Activated CD8-positive, alpha-beta T cell treated with anti-CD3 and anti-CD28 coated beads for 36 hours (primary cell): ENCODE measurements around the gene MLC1. TPM values are rescaled to one million over a fixed set of nuclear protein-coding genes. Genes with fewer than 3 reads are reported as not detected.

Source experiments
- ATAC-seq: fragments of 200-7000 bp; cut with Tn5 transposase; one replicate; pipeline ENCODE4 v1.10.0; 2021; ENCODE audit warnings: mild to moderate bottlenecking, moderate library complexity
- CTCF ChIA-PET: fragments of 350-600 bp; sonication (Branson Sonifier 250); formaldehyde crosslinking; loops from one replicate; lab custom pipeline; 2021; ENCODE audit warnings: antibody characterized with exemption; lab: Charles Lee
- POLR2A ChIA-PET: fragments of 350-600 bp; sonication (Branson Sonifier 250); formaldehyde crosslinking; loops from one replicate; lab custom pipeline; 2021; ENCODE audit warnings: antibody characterized with exemption; lab: Charles Lee
- DNase-seq: peaks from one replicate; pipeline ENCODE4 v3.0.0-alpha.2; 2020
- H3K27ac Mint-ChIP-seq: one replicate; pipeline ENCODE4 v1.8.0; 2021; ENCODE audit warnings: mild to moderate bottlenecking, mixed read lengths
- H3K27me3 Mint-ChIP-seq: one replicate; pipeline ENCODE4 v1.8.0; 2021; ENCODE audit warnings: mixed read lengths
- H3K36me3 Mint-ChIP-seq: one replicate; pipeline ENCODE4 v1.8.0; 2021; ENCODE audit warnings: low read depth, mixed read lengths
- H3K4me1 Mint-ChIP-seq: one replicate; pipeline ENCODE4 v1.8.0; 2021; ENCODE audit warnings: low read depth, mixed read lengths
- H3K4me3 Mint-ChIP-seq: one replicate; pipeline ENCODE4 v1.8.0; 2021; ENCODE audit warnings: mild to moderate bottlenecking, moderate library complexity, mixed read lengths
- H3K9me3 Mint-ChIP-seq: one replicate; pipeline ENCODE4 v1.8.0; 2021; ENCODE audit warnings: mixed read lengths
- intact Hi-C: fragments of 100-400 bp; cut with micrococcal nuclease; formaldehyde crosslinking; loops from one replicate; pipeline ENCODE4 v1.10.0; 2022
- total RNA-seq, 2 experiments: library from RNA; stranded (reverse); gene quantifications; one replicate each; pipeline ENCODE4 v1.2.3, GENCODE V29; 2021
- TF ChIP-seq, protein P1 (sequence below): fragments of 200-600 bp; IDR thresholded peaks from one replicate; pipeline ENCODE4 v1.8.0; 2022; ENCODE audit warnings: antibody characterized with exemption, mild to moderate bottlenecking

MLC1 gene
- total RNA-seq, 2 experiments from 2014 or later = 1.3 to 1.5 TPM

DNA sequence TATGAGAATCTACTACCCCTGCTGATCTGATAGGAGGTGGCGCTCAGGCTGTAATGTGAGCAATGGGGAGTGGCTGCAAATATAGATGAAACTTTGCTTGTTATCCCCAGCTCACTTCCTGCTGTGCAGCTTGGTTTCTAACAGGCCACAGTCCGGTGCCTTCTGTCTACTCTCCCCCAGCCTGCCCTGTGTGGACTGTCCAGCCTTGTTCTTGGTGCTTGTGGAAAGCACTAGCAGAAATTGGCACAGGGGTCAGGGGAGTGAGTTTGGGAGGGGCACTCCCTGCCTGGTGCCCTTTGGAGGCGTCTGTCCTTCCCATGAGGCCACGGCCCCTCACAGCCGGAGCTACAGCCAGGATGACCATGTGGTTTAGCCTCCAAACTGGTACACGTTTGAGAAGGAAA is 18.9 kb upstream of the MLC1 start:
- TF ChIP-seq, protein P1, sequence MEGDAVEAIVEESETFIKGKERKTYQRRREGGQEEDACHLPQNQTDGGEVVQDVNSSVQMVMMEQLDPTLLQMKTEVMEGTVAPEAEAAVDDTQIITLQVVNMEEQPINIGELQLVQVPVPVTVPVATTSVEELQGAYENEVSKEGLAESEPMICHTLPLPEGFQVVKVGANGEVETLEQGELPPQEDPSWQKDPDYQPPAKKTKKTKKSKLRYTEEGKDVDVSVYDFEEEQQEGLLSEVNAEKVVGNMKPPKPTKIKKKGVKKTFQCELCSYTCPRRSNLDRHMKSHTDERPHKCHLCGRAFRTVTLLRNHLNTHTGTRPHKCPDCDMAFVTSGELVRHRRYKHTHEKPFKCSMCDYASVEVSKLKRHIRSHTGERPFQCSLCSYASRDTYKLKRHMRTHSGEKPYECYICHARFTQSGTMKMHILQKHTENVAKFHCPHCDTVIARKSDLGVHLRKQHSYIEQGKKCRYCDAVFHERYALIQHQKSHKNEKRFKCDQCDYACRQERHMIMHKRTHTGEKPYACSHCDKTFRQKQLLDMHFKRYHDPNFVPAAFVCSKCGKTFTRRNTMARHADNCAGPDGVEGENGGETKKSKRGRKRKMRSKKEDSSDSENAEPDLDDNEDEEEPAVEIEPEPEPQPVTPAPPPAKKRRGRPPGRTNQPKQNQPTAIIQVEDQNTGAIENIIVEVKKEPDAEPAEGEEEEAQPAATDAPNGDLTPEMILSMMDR = no peak
- no peak overlapping the region for H3K27ac Mint-ChIP-seq
- POLR2A ChIA-PET = no interaction called here
- no peak overlapping the region for H3K4me3 Mint-ChIP-seq
- intact Hi-C loops = no loop called here
- peaks cover 1% of the 10 kb centered on the region for H3K27me3 Mint-ChIP-seq
- no peaks in the 10 kb centered on the region for H3K9me3 Mint-ChIP-seq
- no peak for DNase-seq
- H3K36me3 Mint-ChIP-seq = no peaks in the 10 kb centered on the region
- no peak for ATAC-seq
- peaks cover 14% of the 10 kb centered on the region for H3K4me1 Mint-ChIP-seq
- CTCF ChIA-PET = interaction anchor here (1.0 to 1.9 kb wide), 3 partner anchors 19 to 45 kb away, joined by 3 to 5 read pairs (median 4); partner anchors contain the start of gene MLC1

DNA sequence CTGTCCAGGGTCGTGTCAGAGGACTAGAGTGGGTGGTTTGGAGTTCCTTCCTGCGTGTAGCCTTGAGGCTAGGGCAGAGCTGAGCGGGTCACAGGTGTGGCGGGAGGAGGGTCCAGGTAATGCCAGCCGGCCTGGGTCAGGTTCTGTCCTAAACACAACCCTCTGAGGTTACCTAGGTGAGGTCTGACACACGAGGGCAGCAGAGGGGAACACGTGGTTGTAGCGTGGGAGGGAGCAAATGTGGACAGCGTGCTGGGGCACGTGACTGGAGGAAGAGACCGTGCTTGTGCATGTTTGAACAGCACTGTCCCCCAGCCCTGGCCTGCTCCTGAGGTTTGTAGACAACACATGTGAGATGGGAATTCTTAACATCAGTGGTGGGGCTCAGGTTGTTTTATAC is 17.7 kb upstream of the MLC1 start:
- ChIA-PET POLR2A (interaction anchor here (0.6 kb wide), 1 partner anchor 87 kb away, joined by 3 read pairs; no protein-coding TSS in a partner anchor), CTCF (interaction anchor here (1.0 to 1.4 kb wide), 2 partner anchors 17 to 46 kb away, joined by 3 read pairs; no protein-coding TSS in a partner anchor)
- Mint-ChIP-seq H3K27ac (no peak overlapping the region), H3K4me3 (no peak overlapping the region), H3K9me3 (no peaks in the 10 kb centered on the region), H3K27me3 (peaks cover 7% of the 10 kb centered on the region), H3K4me1 (peaks cover 14% of the 10 kb centered on the region), H3K36me3 (no peaks in the 10 kb centered on the region)
- ATAC-seq (no peak), DNase-seq (peak; percentile 34)
- intact Hi-C loops = no loop called here
- TF ChIP-seq, protein P1 = no peak

DNA sequence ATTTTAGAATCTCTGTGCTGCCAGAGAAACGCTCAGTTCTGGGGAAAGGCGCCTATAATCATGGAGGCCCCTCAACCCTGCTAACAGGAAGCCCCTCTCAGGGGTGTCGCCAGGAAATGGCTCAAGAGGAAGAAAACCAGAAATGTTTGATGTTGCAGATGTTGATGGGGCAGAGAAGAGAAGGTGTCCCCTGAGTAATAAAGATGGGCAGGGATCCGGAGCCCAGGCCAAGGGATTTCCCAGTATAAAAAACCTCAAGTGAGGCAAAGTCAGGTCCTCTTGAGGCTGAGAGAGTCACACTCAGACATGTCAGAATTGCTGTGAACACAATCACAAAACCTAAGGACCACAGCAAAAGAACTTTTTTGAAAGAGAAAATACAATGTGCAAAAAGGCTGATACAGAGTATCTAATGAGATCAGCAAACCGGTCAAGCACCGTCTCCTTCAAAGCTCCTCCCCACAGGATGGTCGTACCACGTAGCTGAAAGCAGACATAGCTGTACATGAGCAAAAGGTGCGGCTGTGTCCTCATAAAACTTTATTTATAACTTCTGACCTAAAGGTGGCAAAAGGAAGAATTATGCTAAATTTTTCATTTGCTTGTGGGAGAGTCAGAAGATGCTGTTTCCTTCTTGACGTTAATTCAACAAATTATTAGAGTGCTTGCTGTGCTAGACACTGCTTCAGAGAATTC is 16.8 kb upstream of the MLC1 start:
- peaks cover 10% of the 10 kb centered on the region for H3K27me3 Mint-ChIP-seq
- ChIA-PET POLR2A (no interaction called here), CTCF (interaction anchor here (0.8 kb wide), 1 partner anchor 16 kb away, joined by 3 read pairs; no protein-coding TSS in a partner anchor)
- TF ChIP-seq, protein P1 = no peak
- no peaks in the 10 kb centered on the region for H3K36me3 Mint-ChIP-seq
- no peaks in the 10 kb centered on the region for H3K9me3 Mint-ChIP-seq
- H3K4me3 Mint-ChIP-seq = no peak overlapping the region
- DNase-seq (no peak), ATAC-seq (peak; percentile 20)
- intact Hi-C loops = no loop called here
- H3K4me1 Mint-ChIP-seq = peaks cover 14% of the 10 kb centered on the region
- no peak overlapping the region for H3K27ac Mint-ChIP-seq

DNA sequence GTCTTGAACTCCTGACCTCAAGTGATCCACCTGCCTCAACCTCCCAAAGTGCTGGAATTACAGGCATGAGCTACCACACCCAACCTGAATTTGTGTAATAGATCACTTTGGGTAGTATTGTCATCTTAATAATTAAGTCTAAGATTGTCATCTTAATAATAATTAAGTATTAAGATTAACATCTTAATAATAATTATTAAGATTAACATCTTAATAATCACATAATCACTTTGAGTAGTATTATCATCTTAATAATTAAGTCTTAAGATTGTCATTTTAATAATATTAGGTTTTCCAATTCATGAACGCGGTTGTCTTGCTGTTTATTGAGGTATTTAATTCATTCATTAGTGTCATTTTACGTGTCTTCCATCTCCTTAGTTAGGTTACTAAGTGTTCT is 12.8 kb upstream of the MLC1 start:
- H3K27me3 Mint-ChIP-seq = peaks cover 16% of the 10 kb centered on the region
- no peaks in the 10 kb centered on the region for H3K36me3 Mint-ChIP-seq
- intact Hi-C loops = no loop called here
- H3K9me3 Mint-ChIP-seq = no peaks in the 10 kb centered on the region
- no peak overlapping the region for H3K27ac Mint-ChIP-seq
- H3K4me3 Mint-ChIP-seq = no peak overlapping the region
- DNase-seq (no peak), ATAC-seq (no peak)
- TF ChIP-seq, protein P1 = no peak
- peaks cover 8% of the 10 kb centered on the region for H3K4me1 Mint-ChIP-seq
- CTCF ChIA-PET = no interaction called here
- POLR2A ChIA-PET = interaction anchor here (0.8 kb wide), 1 partner anchor 41 kb away, joined by 3 read pairs; no protein-coding TSS in a partner anchor

DNA sequence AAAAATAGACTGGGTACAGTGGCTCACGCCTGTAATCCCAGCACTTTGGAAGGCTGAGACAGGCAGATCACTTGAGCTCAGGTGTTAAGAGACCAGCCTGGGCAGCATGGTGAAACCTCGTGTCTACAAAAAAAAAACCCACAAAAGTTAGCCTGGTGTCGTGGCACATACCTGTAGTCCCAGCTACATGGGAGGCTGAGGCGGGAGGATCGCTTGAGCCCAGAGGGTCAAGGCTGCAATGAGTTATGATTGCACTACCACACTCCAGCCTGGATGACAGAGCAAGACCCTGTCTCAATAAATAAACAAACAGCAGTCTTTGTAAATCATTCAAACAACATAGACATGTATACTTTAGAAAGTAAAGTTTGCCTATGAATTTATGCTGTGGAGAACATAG is 7.1 kb upstream of the MLC1 start:
- Mint-ChIP-seq H3K4me1 (no peaks in the 10 kb centered on the region), H3K36me3 (peaks cover 4% of the 10 kb centered on the region), H3K4me3 (no peak overlapping the region), H3K27me3 (peaks cover 10% of the 10 kb centered on the region), H3K9me3 (peaks cover 4% of the 10 kb centered on the region), H3K27ac (no peak overlapping the region)
- POLR2A ChIA-PET = no interaction called here
- intact Hi-C loops = no loop called here
- no peak for ATAC-seq
- TF ChIP-seq, protein P1 = no peak
- CTCF ChIA-PET = no interaction called here
- DNase-seq = no peak
